Activated naive CD4-positive, alpha-beta T cell (primary cell): Measurements from ENCODE around the gene KATNB1.
"Not testable (repeated sequence)": the region's sequence is repeated elsewhere in the genome, so short reads cannot be mapped to it uniquely, and the experiment has no call there.

Experiments
- DNase-seq, 4 experiments: peaks; one replicate each; lab custom pipeline; 2025; lab: John Stamatoyannopoulos, UW

Gene KATNB1

DNA sequence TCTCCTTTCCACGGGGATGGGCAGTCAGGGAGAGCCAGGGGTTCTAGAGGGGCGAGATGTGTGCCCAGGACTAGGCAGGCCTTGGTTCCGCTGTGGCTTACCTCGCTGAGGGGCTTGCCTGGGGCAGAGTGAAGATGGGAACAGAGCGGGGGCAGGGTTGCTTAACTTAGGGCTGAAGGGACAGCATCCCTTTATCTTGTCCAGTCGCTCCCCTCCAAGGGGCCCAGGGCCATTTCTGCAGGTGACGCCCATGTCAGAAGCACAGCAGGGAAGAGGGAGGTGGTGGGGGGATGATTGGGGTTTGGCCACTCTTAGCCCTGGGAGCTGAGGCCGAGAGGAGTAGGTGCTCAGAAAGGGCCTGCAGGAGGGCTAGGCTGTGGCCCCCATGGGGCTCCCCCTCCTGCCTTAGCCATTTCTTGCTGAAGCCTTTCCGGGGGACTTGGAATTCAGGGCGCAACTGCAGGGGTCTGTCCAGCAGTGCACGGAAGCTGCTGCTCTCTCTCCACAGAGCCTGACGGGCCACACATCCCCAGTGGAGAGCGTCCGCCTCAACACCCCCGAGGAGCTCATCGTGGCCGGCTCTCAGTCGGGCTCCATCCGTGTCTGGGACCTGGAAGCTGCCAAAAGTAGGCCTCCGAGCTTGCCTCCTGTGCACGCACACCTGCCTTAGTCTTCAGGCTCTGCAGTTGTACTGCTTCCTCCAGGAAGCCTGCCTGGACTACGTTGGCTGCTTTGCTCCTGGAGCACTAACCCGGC, 8.5 kb downstream of the KATNB1 start:
- no peak for DNase-seq

DNA sequence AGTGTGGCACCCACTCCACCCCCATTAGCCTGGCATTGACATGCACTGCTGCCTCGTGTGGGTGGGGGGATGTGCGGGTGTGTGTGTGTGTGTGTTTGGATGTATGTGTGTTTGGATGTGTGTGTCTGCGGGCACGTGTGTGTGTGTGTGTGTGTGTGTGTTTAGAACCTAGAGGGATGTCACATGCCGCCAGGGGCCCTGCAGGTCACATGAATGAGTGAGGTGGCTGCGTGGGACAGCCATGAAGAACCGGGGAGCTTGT, 9.0 kb downstream of the KATNB1 start:
- no peak for DNase-seq

DNA sequence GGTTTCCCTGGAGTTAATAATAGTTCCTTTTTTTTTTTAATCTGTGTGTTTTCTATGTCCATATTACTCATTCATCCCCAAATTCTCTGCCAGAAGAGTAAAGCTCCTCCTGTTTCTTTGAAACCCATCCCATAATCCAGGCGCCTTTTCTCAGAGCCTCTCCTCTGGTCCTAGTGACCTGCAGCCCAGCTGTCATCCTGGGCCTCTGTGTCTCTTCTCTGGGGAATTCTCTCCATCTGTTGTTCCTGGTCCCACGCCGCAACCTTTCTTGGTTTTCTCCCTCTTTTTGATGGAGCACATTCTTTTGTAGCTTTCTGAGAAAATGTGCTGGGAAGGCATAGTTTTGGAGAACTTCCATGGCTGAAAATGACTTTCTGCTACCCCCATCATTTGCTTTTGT, 10.2 kb downstream of the KATNB1 start:
- no peak for DNase-seq

DNA sequence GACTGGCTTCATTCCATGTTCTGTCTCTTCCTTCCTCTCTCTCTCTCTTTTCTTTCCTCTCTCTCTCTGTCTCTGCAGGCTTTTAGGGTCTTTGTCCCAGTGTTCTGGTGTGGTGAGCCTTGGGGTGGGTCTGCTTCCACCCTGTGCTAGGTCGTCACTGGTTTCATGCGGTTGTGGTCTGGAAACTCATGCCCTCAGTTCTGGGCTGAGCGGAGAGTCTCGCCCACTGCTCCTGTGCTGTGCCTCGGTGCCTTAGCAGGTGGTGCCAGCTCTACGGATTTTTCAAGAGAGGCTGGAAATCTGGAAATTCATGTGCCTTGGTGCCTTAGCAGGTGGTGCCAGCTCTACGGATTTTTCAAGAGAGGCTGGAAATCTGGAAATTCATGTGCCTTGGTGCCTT, 10.7 kb downstream of the KATNB1 start:
- DNase-seq = not testable (repeated sequence)

DNA sequence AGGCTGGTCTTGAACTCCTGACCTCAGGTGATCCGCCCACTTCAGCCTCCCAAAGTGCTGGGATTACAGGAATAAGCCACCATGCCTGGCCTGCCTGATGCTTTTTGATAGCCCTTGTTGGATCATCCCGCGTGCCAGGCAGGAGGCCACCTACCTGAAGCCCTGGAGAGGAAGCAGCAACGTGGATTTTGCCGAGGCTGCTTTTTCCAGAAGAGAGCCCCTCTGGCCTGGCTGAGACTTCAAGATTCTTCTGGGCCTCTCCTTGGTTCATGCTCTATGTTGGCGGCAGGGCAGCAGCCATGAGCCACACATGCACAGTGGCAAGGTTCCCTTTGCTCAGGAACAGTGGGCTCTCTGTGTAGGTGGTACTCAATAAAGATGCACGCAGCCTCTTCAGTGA, 11.5 kb downstream of the KATNB1 start:
- DNase-seq = no peak

DNA sequence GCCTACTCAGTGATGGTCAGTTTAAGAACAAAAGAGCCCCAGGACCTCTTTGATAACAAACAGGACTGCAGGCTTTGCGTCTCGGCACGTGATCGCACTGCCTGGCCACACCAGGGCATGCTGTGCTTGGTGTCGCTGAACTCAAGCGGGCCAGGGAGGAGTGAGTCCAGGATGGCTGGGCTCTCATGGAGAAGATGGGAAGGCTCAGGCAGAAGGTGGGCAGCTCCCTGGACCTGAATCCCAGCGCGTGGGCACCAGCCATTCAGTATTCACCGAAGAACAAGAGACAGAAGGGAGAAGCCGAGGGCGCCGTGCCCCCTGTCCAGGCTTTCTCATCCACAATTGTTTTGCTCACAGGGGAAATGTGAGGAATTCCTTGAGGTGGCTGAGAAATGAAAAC, 11.9 kb downstream of the KATNB1 start:
- no peak for DNase-seq

DNA sequence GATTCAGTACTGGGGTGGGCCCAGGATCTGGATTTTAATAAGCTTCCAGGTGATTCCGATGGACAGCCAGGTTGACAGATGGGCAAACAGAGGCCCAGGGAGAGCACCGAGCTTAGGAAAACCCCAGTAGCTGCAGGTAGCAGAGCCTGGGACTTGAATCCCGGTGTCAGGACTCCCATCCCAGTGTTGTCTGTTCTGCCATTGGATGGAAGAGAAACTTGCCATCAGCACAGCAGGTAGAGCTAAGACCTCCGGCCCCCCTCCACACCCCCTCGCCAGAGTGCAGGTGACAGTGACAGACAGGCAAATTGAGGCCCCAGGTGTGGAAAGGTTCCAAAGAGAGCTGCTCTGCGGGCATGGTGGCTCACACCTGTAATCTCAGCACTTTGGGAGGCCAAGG, 12.4 kb downstream of the KATNB1 start:
- DNase-seq = no peak

DNA sequence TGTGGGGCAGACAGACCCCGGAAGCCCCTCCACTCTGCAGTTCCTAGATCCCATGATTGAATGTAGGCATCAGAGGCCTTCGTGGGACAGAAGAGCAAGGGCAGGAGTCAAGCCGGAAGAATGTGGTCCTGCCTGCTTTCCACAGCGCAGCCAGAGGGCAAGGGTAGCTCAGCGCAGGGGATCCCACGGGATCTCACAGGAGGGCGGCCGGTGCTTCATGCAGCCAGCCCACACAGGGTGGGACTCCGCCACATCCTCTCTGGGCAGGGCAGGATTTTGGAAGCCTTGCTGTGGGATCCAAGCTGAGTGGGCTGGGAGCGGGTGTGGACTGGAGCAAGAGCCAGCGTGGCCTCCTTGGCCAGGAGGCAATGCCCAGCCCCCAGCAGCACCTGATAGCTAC, 13.0 kb downstream of the KATNB1 start:
- no peak for DNase-seq

DNA sequence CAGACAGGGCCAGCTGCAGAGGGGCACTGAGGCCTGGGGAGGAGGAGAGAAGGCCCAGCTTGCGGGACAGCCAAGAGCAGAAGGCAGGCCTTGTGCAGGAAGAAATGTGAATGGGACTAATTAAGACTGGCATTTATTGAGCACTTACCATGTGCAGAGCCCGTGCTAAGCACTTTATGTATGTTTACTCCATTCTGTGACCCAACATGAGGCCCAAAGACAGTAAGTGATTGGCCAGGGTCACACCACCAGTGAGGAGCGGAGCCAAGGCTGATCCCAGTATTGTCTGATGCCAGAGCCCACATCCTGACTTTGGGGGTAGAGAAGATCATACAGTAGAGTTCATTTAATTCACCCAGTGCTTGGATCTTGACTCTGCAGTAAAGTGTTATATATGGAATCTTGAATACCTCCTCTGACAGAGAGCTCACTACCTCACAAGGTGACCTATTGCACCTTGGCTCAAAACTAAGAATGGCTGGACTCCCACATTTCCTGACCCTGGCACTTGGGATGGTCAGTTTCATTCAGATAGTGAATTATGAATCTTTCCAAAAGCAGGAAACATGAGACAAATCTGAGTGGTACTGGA, 13.6 kb downstream of the KATNB1 start:
- DNase-seq = no peak

DNA sequence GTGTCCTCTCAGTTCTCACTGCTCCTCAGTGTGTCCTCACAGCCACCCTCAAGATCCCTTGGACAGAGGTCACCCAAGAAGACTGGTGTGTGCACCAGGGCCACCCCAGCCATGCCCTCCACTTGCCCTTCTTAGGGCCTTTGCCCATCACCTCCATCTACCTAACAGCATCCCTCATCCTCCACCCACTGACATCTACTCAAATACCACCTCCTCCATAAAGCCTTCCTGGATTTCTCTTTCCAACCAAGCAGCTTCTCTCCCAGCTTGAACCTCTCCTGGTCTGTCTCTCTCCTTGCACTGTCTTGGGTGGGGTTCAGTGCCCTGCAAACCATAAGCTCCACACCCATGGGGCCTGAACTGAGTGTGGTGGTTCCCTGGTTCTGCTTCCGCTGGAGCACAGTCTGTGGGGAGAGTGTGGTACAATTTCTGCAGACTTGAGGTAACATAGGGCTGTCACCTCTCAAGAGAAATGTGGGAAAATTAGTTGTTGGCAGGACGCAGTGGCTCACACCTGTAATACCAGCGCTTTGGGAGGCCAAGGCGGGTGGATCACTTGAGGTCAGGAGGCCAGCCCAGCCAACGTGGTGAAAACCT, 14.4 kb downstream of the KATNB1 start:
- DNase-seq = no peak

DNA sequence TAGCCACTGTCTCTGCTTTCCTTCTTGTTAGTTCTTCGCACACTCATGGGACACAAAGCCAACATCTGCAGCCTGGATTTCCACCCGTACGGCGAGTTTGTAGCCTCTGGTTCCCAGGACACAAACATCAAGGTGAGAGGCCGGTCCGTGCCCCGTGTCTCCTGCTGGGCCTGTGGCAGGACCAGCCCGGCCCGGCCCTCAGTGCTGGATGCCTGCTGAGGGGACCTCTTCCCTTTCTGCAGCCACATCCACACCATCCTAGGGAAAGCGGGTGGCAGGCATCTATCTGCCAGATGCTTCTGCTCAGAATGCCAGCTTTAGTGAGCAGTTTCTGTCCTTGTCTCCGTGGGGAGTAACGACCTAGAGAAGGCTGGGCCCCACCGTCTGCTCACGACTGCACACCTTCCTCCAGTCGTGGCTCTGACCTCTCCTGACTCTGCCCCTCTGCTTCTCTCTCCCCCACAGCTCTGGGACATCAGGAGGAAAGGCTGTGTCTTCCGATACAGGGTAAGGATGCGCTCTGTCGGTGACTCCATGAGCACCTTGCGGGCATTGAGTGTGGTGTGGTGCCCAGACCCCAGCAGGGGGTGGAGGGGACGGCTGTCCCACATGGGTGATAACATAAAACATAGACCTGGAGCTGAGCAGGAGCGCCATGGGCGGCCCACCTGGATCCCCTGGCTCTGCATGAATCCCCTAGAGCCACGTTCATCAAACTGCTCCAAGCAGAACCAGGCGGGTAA, 15.4 kb downstream of the KATNB1 start:
- DNase-seq = no peak

DNA sequence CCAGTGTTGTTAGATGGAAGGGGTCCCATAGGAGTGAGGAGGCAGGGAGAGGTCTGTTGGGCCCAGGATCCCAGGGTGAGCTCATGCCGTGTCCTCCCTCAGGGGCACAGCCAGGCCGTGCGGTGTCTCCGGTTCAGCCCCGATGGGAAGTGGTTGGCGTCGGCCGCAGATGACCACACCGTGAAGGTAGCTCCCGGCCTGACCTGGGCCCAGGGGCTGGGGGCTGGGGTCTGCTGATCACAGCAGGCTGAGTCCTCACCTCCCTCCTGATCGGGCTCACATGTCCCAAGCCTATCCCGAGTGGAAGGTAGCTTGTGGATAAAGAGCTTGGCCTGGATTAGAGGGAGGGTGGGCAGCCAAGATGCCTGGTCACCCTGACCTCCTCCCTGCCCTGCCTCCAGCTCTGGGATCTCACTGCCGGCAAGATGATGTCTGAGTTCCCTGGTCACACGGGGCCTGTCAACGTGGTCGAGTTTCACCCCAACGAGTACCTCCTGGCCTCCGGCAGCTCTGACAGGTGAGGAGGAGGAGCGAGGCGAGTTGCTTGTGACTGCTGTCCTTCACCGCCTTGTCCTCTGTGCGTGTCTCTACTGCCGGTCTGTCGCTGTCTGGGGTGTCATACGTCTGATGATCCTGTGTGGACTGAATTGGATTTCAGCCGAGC, 16.1 kb downstream of the KATNB1 start:
- no peak for DNase-seq

DNA sequence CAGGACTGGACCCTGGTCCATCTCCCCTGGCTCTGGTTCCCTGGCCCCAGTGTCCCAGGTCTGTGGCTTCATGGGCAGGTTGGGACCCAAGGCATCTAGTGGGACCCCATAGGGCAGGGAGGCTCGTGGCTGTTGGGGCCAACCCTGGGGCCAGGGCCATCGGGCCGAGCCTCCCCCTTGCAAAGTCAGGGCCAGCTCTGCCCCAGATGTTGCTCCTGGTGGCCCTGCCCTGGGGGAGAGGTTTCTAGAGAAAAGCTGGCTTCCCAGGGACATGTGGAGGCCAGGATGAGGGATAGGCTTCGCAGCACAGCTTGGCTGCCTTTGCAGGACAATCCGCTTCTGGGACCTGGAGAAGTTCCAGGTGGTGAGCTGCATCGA, 16.6 kb downstream of the KATNB1 start:
- no peak for DNase-seq

DNA sequence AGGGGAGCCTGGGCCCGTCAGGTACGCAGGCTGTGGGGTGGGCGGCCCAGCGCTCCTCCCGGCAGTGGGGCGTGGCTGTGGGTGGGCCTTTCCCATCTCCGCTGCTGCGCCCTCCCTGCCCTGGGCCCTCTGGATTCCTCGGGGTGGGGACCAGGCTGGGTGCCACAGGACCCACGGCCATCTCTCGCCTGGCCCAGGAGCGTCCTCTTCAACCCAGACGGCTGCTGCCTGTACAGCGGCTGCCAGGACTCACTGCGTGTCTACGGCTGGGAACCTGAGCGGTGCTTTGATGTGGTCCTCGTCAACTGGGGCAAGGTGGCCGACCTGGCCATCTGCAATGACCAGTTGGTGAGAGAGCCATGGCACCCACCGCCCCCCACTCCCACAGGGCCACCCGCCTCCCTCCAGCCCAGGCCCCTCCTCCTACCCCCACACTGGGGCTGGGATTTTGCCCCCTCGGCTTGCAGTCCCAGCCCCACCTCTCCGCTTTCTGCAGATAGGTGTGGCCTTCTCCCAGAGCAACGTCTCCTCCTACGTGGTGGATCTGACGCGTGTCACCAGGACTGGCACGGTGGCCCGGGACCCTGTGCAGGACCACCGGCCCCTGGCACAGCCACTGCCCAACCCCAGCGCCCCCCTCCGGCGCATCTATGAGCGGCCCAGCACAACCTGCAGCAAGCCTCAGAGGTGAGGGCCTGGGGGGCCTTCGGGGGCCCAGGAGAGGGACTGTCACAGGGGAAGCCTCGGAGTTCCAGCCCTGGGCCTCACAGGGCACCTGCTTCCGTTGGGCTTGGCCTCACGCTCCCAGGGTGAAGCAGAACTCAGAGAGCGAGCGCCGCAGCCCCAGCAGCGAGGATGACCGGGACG, 17.2 kb downstream of the KATNB1 start:
- DNase-seq = no peak

DNA sequence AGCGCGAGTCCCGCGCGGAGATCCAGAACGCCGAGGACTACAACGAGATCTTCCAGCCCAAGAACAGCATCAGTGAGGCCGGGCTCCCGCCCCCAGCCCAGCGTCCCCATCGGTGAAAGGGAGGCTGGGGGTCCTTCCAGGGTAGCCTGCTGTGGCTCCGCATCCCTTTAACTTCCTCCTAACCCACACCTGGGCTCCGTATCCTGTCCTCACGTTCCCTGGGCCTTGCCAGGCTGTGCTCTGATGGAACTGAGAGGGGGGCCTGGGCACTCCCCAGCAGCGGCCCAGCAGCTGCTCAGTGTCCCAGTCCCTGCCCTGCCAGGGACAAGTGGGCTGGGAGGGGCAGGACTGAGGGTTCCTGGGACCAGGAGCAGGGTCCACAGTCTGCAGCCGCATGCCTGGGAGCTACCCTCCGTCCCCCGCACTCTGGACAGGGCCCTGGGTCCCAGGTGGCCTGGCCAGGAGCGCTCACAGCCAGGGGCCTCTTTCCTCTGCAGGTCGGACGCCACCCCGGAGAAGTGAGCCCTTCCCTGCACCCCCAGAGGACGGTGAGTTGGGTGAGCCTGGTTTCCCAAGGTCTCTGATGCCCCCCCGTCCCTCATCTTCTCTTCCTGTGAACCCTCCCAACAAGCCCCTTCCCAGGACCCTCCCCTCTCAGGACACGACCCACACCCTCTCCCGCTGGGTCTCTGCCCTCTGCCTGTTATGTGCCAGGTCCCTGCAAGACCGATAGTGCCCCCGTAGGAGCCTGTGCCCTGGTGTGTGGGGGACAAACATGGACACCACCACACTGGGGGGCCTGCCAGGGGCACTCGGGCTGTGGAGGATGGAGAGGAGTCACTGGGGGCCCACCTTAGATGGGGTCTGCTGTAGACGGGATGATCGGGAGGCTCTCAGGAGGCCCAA, 18.1 kb downstream of the KATNB1 start:
- no peak for DNase-seq

DNA sequence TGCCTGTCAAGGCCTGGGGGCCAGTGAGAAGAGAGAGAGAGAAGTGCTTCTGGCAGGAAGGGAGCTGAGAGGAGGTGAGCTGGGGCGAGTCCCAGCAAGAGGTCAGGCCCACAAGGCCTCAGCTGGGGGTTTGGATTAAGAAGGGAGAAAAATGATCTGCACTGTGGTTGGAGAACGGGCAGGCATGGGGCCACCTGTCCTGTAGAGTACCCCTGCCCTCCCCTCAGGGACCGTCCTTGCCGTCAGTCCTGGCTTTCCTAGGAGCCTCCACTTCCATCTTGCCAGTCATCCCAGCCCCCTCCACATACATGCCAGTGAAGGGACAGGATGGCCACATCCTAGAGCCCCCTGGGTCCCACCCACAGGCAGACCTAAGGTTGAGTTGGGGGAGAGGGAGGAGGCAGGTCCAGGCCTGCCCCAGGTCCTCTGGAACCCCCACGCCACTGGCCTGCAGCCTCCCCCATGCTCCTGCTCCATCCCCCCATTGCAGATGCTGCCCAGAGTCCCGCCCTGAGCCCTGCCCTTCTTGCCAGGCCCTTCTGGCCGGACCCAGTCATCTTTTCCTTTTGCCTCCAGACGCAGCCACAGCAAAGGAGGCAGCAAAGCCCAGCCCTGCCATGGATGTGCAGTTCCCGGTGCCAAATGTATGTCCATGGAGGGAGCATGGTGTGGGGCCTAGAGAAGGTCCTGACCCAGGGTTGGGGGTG, 18.9 kb downstream of the KATNB1 start:
- DNase-seq = no peak

DNA sequence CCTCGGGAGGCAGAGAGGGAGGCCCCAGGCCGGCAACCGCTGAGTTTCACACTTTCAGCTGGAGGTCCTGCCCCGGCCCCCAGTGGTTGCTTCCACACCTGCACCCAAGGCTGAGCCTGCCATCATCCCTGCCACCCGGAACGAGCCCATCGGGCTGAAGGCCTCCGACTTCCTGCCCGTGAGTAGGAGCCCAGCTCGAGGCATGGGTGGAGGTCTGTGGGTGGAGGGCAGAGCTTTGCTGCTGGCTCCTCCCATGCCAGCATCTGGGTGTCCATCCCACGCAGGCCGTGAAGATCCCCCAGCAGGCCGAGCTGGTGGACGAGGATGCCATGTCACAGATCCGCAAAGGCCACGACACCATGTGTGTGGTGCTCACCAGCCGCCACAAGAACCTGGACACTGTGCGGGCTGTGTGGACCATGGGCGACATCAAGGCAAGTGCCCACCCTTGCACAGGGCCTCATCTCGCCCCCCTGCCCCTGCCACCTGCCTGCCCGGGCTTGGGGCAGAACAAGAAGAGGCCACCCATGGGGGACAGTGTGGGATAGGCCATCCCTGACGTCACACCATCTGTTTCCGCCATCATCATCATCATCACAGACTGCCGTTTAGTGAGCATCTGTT, 19.6 kb downstream of the KATNB1 start:
- no peak for DNase-seq

DNA sequence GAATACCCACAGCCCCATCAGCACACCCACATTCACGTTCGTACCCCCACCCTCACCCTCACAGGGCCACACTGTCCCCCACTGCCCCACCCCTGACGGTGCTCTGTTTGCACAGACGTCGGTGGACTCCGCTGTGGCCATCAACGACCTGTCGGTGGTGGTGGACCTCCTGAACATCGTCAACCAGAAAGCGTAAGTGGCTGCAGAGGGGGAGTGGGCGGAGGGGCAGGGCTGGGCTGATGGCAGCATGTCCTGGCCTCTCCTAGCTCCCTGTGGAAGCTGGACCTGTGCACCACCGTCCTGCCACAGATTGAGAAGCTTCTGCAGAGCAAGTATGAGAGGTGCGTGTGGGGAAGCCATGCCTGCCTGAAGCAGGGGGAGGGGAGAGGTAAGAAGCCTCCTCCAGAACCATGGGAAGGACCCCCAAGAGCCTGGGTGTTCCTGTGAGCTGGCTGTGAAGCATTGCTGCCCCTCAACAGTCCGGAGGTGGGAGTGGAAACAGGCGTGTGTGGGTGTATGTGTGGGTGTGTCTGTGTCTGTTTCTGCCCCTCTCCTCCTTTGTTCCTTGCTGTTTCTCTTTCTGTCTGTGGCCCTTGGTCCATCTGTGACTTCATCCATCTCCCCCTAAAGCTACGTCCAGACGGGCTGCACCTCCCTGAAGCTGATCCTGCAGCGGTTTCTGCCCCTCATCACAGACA, 20.3 kb downstream of the KATNB1 start:
- DNase-seq = no peak
